ENCODE measurements around the gene BEAN1. TPM values are rescaled to one million over a fixed set of nuclear protein-coding genes. Genes with fewer than 3 reads are reported as not detected.

BEAN1 gene
- total and polyA plus RNA-seq, 8 donors: 0.40 to 3.7 (median 0.55) TPM; not detected in 5

- TF ChIP-seq EP300 (IDR thresholded peaks at IDR 0.05) (no peak), CTCF (IDR thresholded peaks at IDR 0.05) (no peak)
- H3K4me3 ChIP-seq: no peak overlapping the region
- H3K4me1 ChIP-seq: peaks cover 0 to 18% (median 3%) of the 10 kb centered on the region in 4 donors
- no peak for DNase-seq
- peaks cover 34 to 100% (median 95%) of the 10 kb centered on the region in 4 donors for H3K36me3 ChIP-seq
- WGBS, 5 donors: 79 to 93% (median 92%) methylated on average over 2 to 6 of the region's 6 CpGs
- no peaks in the 10 kb centered on the region for H3K27me3 ChIP-seq
- intact Hi-C loops (cut with DNase I; ENCODE audit: low total_unique reads): no loop called here
- H3K27ac ChIP-seq: no peak overlapping the region
- no peaks in the 10 kb centered on the region for H3K9me3 ChIP-seq
These were observed 102.4 kb downstream of the BEAN1 start for GRCh38 chr16:66529475-66529874.

Other genes with a start within 250 kb of the BEAN1 start
- 10 to 100 TPM in 4 of 5 donors, 1 to 10 TPM in 1; 9.0 to 46.9 (median 26.3) TPM for gene CDH5, start 60.6 kb upstream of the BEAN1 start, total RNA-seq
- gene CDH5, start 60.6 kb upstream of the BEAN1 start, polyA plus RNA-seq: 1 to 10 TPM; 2.4 to 6.0 (median 4.0) TPM
- 10 to 100 TPM; 10.7 to 25.0 (median 22.0) TPM for gene TK2, start 122.8 kb downstream of the BEAN1 start, total RNA-seq
- 10 to 100 TPM in 2 of 3 donors, 1 to 10 TPM in 1; 9.8 to 15.4 (median 14.4) TPM for gene TK2, start 122.8 kb downstream of the BEAN1 start, polyA plus RNA-seq
- gene CKLF, start 125.3 kb downstream of the BEAN1 start, total RNA-seq: 10 to 100 TPM in 3 of 5 donors, 1 to 10 TPM in 1, not detected in 1; 4.1 to 35.7 (median 18.4) TPM
- gene CKLF, start 125.3 kb downstream of the BEAN1 start, polyA plus RNA-seq: 10 to 100 TPM; 21.8 to 35.1 (median 30.5) TPM
- gene CMTM1, start 139.1 kb downstream of the BEAN1 start, total RNA-seq: not detected
- gene CMTM1, start 139.1 kb downstream of the BEAN1 start, polyA plus RNA-seq: under 1 TPM in 1 of 3 donors, not detected in 2; 0.28 TPM
- gene CMTM2, start 152.2 kb downstream of the BEAN1 start, total RNA-seq: not detected
- under 1 TPM in 2 of 3 donors, not detected in 1; 0.48 to 0.50 TPM for gene CMTM2, start 152.2 kb downstream of the BEAN1 start, polyA plus RNA-seq
- 10 to 100 TPM in 1 of 5 donors, 1 to 10 TPM in 1, under 1 TPM in 1, not detected in 2; 0.87 to 10.3 (median 6.5) TPM for gene CMTM3, start 177.4 kb downstream of the BEAN1 start, total RNA-seq
- 10 to 100 TPM in 2 of 3 donors, 1 to 10 TPM in 1; 6.7 to 12.2 (median 11.9) TPM for gene CMTM3, start 177.4 kb downstream of the BEAN1 start, polyA plus RNA-seq